Anterior cingulate cortex (tissue), 58 donors: ENCODE data around the gene APBB1IP.
"Not testable (repeated sequence)": the region's sequence is repeated elsewhere in the genome, so short reads cannot be mapped to it uniquely, and the experiment has no call there.

Experiments
- DNase-seq, 58 donors: peaks; one replicate each; lab custom pipeline; 2025; lab: John Stamatoyannopoulos, UW

The APBB1IP gene, protein sequence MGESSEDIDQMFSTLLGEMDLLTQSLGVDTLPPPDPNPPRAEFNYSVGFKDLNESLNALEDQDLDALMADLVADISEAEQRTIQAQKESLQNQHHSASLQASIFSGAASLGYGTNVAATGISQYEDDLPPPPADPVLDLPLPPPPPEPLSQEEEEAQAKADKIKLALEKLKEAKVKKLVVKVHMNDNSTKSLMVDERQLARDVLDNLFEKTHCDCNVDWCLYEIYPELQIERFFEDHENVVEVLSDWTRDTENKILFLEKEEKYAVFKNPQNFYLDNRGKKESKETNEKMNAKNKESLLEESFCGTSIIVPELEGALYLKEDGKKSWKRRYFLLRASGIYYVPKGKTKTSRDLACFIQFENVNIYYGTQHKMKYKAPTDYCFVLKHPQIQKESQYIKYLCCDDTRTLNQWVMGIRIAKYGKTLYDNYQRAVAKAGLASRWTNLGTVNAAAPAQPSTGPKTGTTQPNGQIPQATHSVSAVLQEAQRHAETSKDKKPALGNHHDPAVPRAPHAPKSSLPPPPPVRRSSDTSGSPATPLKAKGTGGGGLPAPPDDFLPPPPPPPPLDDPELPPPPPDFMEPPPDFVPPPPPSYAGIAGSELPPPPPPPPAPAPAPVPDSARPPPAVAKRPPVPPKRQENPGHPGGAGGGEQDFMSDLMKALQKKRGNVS

GRCh38 chr10:26437637-26438461, at the start of gene APBB1IP:
Gene APBB1IP (plus strand): TSS chr10:26438341. CDS start chr10:26492327, 53,986 bp downstream.
- DNase-seq: peak in 40 of 58 donors; percentile 3 to 60 (median 22)

GRCh38 chr10:26389533-26389932, 48.6 kb upstream of the APBB1IP start:
- DNase-seq: no peak

DNA sequence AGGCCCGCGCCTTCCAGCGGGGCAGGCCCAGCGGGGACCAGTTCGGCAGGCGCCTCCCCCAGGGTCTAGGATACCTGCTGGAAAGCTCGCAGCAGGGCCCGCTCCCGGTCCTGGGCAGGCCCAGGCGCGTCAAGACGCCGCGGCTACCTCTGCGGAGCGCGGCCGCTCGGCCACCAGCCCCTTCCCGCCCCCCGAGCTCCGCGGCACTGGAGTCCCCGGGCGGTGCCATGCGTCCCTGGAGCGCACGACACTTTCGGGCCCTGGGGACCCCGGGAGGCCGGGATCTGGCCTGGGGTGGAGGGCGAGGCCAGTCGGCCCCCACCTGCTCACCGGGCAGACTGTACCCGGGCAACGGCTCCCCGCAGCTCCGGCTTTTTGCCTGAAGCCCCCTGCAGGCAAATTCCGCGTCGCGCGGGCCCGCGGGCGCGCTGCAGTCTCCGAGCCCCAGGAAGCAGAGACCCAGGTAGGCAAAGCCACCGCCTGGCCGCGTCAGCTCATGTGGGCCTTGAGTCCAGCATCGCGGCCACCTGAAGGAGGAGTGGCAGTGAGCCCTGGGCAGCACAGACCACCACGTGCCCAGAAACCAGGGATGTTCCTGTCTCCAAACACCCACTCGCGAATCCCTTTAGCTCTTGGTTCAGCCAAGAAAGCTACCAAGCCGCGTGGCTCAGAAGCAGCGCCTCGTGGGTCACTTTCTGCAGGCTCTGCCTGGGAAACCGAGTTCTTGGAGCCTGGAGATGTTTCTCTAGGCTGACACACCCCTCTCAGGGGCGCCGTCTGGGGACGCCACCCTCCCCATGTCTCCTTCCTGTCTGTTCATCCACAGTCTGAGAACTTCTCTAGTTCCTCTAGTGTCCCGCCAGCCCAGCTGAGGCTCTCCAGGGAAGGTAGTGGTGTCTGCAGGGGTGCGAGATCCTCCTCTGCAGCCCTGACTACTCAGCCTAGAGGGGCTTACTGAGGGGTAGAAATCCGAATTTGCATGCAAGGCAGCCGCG, 46.1 kb upstream of the APBB1IP start:
- DNase-seq: peak in 15 of 58 donors; percentile 3 to 34 (median 10)

DNA sequence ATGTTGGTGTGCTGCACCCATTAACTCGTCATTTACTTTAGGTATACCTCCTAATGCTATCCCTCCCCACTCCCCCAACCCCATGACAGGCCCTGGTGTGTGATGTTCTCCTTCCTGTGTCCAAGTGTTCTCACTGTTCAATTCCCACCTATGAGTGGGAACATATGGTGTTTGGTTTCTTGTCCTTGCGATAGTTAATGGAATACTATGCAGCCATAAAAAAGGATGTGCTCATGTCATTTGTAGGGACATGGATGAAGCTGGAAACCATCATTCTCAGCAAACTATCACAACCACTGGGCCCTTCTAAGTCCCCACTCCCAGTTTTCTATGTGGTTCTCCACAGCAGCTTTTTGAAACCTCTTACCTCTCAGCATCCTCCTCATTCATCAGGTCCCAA, 39.8 kb upstream of the APBB1IP start:
- DNase-seq: not testable (repeated sequence)

DNA sequence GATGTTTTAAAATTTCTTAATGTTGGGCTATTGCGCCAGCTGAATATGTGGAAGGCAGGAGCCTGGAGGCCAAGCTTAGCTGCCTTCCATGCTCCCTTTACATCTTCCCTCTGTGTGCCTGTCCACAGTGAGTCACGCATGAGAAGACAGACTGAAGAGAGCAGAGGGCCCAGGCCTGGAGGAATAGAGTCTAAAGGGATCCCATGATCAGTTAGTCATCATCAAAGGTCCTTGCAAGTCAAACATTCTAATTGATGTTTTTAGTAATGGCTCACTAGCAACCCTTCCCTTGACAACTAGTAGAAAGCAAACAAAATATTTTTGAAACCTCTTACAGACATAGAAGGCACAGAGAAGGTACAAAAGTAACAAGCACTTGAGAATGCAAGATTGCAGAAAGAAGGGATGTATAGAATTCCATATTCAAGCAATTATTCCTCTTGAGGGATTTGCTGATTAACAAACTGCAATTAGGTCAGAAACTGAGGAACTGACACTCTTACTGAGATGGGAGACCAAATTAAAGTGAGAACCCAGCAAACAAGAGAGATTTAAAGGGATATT, 30.7 kb upstream of the APBB1IP start:
- DNase-seq: no peak

DNA sequence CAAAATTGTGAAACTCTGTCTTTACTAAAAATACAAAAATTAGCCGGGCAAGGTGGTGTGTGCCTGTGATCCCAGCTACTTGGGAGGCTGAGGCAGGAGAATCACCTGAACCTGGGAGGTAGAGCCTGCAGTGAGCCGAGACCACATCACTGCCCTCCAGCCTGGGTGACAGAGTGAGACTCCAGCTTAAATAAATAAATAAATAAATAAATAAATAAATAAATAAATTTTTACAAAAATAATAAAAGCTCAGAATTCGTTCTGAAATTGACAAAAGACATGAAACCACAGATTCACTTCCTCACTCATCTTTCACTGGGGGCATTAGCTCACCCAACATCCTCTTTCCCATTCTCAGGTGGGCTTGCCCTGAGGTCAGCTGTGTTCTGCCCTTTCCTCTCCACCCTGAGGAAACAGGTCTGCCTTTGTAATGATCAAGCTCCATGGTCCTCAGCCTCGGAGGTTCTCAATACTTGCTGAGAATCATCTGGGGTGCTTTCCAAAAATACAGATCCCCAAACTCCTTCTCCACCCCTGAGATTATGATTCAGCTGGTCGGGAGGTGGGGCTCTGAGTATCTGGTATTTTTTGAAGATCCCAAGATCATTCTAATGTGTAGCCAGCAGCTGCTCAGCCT, 29.2 kb upstream of the APBB1IP start:
- DNase-seq: no peak

DNA sequence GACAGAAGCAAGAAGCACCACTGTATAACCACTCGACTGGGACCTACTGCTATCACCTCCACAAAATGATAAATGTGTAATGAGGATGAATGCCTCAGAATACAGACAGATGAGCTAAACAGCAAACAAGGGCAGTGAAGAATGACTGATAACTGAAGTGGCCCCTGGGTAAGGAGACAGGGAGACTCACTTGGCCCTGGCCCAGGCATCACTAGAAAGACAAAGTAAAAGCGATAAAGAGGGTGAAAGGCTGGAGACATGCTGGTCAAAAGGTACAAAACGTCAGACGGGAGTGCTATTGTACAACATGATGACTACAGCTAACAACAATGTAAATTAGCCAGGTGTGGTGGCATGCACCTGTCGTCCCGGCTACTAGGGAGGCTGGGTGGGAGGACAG, 27.8 kb upstream of the APBB1IP start:
- DNase-seq: no peak

DNA sequence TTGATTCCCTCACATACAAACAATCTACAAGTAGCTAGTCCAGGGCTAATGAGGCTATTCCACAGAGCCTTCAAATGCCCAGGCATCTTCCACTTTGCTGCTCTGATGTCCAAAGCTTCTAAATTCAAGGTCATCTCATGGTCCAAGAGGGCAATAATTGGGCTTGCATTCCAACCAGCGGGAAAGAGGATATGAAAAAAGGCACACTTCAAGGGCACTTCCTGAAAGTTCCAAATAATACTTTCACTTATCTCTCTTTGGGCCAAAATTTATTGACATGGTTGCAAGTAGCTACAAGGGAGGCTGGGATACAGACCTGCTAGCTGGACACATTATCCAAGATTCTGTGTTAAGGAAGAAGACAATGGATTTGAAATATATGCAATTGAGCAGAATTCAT, 25.2 kb upstream of the APBB1IP start:
- DNase-seq: no peak

DNA sequence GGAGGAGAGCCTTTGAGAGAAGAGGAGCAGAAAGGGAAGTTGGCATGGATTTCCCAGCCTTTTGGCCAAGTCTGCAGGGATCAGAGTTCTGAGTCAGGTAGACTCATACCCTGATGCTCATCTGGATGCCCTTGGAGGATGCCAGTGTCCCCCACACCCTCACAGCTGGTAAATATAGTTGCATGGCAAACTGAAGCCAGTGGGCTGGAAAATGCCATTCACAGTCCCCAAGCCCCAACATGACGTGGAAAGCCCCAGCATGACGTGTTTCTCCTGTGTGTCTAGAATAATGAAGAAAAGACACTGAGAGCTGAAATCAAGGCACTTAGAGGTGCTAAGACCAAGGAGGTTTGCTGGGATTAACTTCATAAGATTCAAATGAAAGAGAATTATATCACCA, 24.8 kb upstream of the APBB1IP start:
- DNase-seq: no peak

GRCh38 chr10:26417136-26417535, 21.0 kb upstream of the APBB1IP start:
- no peak for DNase-seq

DNA sequence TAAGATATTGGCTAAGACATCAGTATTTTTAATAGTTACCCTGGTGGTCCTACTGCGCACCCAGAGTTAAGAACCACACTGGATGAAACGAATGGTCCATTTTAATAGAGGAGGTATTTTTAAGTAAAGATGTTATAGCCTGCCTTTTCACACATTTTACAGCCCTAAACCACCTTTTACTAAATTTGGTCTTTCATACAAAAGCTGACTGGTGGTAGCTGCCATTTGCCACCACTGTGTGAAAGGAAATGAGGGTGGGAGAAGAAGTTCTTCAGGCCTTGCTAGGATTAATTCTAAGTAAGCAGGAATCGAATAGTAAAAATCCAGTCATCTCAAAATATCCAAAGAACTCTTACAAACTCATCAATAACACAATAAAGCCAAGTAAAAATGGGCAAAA, 15.2 kb upstream of the APBB1IP start:
- DNase-seq: no peak

- no peak for DNase-seq
Measured at GRCh38 chr10:26423722-26424121, 14.4 kb upstream of the APBB1IP start.

- DNase-seq: no peak
Measured at GRCh38 chr10:26430641-26431163, 7.4 kb upstream of the APBB1IP start.

GRCh38 chr10:26432938-26433337, 5.2 kb upstream of the APBB1IP start:
- no peak for DNase-seq

DNA sequence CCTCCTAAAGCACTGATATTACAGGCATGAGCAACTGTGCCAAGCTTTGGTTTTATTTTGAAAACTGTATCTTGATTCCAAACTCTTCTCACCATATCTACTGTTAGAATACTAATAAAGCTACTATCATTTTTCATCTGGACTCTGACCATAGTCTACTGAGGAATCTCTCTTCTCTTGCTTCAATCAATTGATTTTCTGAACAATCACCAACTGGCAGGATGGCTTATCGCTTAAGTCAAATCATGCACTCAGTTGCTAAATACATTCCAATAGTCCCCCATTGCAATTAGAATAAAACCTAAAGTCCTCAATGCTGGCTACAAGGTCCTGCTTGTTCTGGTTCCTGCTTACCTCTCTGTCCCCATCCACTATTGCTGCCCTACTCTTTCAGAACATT, 2.3 kb upstream of the APBB1IP start:
- no peak for DNase-seq

DNA sequence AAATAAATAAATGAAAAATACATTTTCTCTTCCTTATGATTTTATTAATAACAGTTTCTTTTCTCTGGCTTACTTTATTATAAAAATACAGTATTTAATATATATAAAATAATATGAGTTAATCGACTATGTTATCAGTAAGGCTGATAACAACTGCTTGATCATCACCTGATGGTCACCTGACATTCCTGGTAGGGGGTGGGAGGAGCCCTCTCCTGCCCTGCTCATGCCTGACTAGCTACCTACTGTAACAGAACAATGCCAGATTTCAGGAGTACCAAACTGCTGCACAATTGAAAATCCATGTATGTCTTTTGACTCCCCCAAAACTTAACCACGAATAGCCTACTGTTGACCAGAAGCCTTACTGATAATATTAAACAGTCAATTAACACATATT, 1.3 kb upstream of the APBB1IP start:
- no peak for DNase-seq

DNA sequence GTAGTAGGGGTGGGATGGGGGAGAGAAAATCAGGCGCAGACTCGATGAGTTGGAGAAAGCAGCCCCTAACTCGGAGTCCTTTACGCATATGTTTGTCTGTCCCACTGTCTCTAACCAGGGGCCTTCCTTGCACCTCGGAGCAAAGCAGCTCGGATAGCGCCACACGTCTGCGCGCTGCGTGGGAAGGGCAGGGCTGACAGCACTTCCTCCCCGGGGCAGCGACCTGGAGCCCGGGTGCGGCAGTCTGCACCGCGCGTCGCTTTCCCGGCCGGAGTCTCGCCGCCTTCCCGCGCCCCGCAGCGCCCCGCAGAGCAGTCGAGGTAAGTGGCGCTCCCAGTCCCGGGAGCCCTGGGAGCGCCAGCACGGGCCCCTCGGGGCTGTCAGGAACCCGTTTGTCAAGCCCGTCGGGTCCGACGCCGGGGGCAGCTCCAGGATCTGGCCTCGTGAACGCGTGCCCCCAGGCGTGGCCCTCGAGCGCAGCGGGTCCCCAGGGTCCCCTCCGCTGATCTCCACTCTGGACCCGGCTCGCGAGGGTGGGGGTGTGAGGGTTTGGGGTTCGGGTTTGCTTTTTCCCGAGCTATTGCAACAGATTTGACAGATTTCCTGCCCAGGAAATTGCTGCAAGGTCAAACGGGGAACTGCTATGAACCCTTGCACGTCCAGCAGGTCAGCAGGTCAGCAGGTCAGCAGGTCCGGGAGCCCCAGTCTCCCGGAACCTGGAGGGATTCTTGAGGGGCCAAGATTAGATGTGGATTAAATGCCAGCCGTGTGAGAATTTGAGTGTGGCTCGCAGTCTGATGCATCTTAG, 597 bp downstream of the APBB1IP start:
- peak in 1 of 58 donors; percentile 11 for DNase-seq
